ENCODE results near the gene PCDHB2.

DNA sequence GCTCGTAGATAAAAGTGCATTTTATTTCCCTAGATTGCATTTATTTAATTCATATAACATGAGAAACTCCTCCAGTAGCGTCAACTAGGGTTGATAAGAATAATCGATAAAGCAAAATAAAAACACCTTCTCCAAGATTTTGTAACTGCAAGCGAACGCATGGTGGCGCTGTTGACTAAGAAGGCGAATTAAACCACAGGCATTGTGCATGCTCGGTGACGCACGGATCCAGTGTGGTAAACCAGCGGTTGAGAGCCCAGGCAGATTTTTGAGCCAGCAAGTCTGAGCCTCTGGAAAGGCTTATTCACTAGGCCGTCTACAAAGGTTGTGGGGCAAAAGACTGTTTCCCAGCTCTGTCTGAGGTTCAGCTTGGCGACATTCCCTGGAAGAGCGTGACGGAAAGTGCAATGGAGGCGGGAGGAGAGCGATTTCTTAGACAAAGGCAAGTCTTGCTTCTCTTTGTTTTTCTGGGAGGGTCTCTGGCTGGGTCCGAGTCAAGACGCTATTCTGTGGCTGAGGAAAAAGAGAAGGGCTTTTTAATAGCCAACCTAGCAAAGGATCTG, 5.9 kb downstream of the PCDHB2 start, which contains the start of gene PCDHB3:
- TF ChIP-seq, protein P1, sequence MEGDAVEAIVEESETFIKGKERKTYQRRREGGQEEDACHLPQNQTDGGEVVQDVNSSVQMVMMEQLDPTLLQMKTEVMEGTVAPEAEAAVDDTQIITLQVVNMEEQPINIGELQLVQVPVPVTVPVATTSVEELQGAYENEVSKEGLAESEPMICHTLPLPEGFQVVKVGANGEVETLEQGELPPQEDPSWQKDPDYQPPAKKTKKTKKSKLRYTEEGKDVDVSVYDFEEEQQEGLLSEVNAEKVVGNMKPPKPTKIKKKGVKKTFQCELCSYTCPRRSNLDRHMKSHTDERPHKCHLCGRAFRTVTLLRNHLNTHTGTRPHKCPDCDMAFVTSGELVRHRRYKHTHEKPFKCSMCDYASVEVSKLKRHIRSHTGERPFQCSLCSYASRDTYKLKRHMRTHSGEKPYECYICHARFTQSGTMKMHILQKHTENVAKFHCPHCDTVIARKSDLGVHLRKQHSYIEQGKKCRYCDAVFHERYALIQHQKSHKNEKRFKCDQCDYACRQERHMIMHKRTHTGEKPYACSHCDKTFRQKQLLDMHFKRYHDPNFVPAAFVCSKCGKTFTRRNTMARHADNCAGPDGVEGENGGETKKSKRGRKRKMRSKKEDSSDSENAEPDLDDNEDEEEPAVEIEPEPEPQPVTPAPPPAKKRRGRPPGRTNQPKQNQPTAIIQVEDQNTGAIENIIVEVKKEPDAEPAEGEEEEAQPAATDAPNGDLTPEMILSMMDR (IDR thresholded peaks at IDR 0.05; ENCODE audit: poor library complexity), result no peak
- TF ChIP-seq EZH2 (IDR thresholded peaks at IDR 0.05; ENCODE audit: borderline replicate concordance), result no peak

Measured in hepatocyte (in vitro differentiated cells).